Ramos (cell line): ENCODE data around the gene PHRF1.
"Not testable (repeated sequence)": the region's sequence is repeated elsewhere in the genome, so short reads cannot be mapped to it uniquely, and the experiment has no call there.

ENCODE experiments used
- in situ Hi-C: fragments of 300-500 bp; cut with MboI; formaldehyde crosslinking; loops from one replicate; pipeline ENCODE4 v1.14.3; 2022; ENCODE audit warnings: low sequenced_read_pairs; ENCODE audit not compliant: unreplicated experiment

The PHRF1 gene

GRCh38 chr11:571802-572185, 4.5 kb upstream of the PHRF1 start:
- in situ Hi-C loops = no loop called here

- in situ Hi-C loops = no loop called here
Observed at GRCh38 chr11:573146-573759, 3.0 kb upstream of the PHRF1 start.

DNA sequence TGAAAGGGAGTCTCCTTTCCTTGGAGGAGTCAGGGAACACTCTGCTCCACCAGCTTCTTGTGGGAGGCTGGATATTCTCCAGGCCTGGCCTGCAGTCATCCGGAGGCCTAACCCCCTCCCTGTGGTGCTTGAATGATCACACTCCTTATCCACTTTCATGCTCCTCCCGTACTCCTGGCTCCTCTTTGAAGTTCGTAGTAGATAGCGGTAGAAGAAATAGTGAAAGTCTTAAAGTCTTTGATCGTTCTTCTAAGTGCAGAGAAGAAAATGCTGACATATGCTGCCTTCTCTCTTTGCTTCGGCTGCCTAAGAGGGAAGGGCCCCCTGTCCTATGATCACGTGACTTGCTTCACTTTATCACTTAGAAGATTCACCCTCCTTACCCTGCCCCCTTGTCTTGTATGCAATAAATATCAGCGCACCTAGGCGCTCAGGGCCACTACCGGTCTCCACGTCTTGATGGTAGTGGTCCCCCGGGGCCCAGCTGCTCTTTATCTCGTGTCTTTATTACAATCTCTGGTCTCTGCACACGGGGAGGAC, 2.2 kb upstream of the PHRF1 start:
- in situ Hi-C loops = not testable (repeated sequence)

DNA sequence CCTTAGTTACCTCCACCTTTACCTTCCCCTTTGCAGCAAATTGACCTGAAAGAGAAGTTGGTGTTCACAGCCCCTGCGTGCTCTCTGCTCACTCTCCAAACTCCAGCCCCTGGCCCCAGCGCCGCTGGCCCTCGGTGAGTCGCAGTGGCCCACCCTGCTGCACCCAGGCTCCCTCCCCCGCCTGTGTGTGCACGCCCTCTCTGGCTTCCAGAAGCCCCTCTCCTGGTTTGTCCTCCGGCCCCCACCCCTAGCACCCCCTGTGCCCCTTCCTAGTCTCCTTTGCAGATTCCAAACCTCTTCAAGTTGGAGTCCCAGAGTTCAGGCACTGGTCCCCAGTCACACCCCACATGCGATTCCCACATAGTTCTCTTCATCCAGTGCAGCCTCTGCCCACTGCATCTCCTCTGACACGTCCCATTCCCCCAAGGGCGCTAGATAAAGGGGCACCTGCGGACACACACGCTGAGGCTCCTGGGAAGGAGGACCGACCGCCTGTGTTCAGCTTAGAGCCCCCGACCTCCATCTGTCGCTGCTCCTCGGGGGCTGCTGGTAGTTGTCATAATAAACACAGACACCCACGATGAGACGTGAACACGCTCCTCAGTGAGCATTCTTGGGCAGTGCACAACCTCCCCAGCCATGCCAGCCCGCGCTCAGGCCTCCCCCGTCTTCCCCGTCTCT, 1.5 kb upstream of the PHRF1 start:
- in situ Hi-C loops = no loop called here

- in situ Hi-C loops = no loop called here
Observed at GRCh38 chr11:575313-575995, 816 bp upstream of the PHRF1 start.

DNA sequence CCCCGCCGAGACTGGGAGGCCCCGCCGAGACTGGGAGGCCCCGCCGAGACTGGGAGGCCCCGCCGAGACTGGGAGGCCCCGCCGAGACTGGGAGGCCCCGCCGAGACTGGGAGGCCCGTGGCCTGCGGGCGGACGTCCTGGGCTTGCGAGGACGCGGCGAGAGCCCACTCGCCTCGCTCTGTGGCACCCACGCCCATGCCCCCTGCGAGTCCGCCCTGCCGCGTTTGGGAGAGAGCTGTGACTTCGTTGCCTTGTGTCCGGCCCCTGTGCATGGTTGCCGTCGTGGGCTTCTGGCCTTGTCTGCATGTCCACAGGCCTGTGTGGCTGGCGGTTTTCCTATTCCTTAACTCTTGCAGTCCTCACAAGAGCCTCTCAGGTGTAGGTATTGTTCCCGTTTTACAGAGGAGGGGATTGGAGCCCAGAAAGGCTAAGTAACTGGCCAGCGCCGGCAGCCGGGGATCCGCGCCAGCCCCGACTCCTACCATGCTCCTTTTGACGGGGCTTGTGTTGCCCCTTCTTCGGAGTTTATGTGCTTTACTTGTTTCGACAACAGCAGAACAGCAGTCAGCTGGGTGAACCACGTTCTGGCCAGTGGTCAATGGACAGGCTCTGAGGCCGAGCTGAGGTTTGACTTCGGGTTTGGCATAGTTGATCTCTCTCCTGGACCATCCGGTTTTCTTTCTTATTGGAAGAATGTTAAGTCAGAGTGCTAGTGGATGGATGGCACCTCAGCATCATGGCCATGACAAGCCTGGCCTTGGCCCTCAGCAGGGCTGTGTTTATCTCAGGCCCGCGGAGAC, 741 bp downstream of the PHRF1 start:
- in situ Hi-C loops = no loop called here

DNA sequence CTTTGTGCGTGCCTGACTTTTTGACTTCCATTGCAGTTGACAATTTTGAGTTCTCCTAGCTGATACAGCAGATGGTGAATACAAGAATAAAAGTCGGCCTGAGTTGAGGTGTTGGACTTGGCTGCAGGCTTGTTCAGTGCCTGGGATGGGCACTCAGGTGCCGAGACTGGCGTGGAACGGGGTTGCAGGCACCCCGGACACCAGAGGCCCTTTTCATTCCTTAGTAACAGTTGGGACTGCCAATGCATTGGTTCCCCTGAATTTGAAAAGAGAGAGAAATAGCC, 1.3 kb downstream of the PHRF1 start:
- in situ Hi-C loops = no loop called here

DNA sequence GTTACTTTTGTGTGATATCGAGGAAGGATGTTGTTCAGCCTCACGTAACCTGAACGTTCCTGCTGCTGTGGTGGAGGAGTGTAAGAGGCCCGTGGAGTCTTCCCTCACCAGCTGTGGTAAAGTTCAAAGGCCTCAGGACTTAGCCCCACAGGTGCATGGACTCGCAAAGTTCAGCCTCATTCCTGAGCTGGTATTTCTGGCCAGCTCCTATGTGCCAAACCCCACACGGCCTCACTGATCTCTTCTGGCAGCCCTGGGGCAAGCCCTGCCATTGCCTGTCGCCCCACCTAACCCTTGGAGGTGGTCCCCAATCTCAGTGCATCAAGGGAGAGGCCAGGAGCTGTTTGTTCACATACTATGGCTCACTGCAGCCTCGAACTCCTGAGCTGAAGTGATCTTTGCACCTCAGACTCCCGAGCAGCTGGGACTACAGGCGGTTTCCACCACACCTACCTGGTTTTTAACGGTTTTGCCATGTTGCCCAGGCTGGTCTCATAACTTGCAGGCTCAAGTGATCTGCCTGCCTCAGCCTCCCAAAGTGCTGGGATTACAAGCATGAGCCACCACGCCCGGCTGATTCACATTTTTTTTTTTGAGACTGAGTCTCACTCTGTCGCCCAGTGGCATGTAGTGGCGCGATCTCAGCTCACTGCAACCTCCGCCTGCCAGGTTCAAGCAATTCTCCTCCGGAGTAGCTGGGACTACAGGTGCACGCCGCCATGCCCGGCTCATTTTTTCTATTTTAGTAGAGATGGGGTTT, 2.2 kb downstream of the PHRF1 start:
- in situ Hi-C loops = no loop called here

DNA sequence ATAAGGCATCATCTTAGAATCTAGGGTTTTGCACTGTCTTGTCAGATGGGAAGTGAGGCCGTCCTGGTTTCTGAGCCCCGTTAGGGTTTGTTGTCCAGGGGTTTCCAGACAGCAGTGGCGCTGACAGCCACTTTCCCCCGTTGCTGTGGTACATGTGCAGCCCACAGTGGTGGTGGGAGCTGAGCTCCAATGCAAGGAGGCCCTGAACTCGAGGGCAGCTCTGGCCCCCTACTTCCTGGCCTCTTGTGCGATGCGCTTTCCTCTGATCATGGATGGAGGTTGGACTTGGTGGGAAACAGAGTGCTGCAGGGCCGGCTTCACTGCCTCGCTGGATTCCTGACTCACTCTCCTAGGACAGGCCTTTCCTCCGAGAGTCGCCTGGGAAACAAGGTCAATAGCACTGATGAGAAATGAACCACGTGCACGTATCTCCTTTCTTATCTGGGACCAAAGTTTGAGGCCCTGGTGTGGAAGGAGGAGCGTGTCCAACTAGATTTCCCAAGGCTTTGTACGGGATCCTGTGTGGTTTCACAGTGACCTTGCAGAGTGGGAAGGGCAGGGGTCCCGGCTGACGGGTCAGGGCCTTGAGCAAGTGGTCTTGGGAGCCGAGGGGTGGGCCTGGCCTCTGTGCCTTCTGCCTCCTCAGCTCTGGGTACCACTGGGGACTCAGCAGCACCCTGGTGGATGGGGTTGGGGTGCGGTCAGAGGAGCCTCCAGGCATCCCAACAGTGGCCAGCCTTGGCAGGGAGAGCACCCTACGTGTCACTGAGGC, 3.7 kb downstream of the PHRF1 start:
- in situ Hi-C loops = no loop called here

GRCh38 chr11:581342-581741, 5.1 kb downstream of the PHRF1 start:
- in situ Hi-C loops = no loop called here

DNA sequence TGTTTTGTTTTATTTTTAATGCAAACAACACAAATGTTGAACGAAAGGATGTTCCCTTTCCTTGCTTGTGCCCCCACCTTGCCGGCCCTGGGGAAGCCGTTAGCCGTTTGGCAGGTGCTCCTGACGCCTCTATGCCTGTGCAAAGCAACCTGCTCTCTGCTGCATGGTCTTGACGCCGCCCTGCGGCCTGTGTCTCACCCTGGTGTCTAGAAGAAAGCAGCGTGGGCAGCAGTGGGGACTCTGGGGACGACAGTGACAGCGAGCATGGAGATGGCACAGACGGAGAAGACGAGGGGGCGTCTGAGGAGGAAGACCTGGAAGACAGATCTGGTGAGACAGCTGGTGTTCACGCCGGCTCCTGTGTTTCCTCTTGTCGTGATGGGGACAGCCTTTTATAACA, 5.5 kb downstream of the PHRF1 start:
- in situ Hi-C loops = no loop called here

DNA sequence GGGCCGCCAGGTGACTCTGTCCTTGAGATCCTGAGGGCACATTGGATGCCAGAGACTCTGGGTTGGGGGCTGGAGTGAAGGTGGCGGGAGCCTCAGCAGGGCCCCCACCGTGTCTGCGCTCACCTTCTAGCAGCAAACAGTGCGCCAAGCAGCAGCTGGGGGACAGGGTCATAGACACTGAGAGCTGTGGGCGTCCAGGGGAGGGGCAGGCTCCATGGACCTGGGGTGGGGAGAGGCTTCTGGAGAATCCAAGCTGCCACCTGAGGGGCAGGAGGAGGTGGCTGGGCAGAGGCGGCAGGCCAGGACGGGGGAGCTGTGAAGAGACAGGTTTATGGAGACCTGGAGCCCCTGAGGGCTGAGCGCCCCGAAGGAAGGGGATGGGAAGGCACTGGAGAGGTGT, 8.0 kb downstream of the PHRF1 start:
- in situ Hi-C loops = no loop called here

DNA sequence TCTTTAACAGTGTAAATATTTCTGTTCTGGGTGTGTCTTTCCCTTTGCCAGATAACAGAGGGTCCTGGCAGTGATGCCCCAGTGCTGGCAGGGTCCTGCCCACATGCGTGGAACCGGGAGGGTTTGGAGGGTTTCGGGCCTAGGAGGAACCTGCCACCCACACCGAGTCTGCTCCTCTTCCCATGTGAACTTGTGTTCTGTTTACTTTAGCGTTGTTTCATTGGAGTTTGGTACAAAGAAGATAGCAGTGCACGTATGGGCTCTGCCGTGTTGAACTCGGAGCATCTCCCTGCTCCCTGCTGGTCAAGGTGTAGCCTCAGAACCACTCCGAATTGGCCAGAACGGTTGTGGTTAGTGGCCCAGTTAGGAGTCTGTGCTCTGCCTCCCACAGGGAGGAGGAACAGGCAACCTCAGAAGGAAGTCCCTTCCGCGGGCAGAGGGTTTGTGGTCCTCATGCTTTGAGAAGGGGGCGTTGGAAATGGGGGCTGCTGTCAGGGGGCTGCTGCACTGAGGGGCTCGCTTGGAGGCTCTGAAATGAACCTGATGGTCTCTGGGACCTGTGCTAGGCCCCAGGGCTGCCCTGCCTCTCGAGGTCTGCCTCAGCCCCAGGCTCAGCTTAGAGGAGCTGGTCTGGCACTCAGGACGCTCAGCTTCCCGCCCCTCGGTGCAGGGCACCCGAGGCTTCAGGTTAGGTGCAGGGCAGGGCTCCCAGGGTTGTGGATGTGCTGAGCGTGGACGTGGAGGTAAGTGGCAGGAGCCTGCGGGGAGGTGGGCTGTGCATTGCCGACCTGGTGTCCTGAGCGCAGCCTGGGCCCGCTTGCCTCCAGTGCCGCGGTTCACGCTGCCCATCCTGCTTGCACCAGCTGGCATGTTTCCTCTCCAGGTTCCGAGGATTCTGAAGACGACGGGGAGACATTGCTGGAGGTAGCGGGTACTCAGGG, 10.4 kb downstream of the PHRF1 start:
- in situ Hi-C loops = no loop called here

DNA sequence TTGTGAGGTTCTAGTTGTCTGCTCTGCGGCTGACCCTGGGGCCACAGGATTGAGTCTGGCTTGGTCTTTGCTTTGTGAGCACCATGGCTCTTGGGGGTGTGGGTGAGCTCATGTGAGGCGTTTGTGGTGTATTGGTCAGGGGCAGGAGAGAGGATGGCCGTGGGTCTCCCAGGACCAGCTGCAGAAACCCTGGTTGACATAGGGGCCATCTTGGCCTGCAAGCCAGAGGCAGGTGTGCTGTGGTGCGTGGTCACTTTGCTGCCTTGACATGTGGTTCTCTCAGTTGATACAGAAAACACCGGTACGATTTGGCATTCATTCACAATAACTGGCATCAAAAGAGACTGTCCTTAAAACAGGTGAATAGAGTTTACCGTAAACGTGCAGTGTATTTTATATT, 11.3 kb downstream of the PHRF1 start:
- in situ Hi-C loops = no loop called here

- in situ Hi-C loops = no loop called here
Observed at GRCh38 chr11:587978-588380, 11.7 kb downstream of the PHRF1 start.

- in situ Hi-C loops = no loop called here
Observed at GRCh38 chr11:589798-590197, 13.5 kb downstream of the PHRF1 start.

DNA sequence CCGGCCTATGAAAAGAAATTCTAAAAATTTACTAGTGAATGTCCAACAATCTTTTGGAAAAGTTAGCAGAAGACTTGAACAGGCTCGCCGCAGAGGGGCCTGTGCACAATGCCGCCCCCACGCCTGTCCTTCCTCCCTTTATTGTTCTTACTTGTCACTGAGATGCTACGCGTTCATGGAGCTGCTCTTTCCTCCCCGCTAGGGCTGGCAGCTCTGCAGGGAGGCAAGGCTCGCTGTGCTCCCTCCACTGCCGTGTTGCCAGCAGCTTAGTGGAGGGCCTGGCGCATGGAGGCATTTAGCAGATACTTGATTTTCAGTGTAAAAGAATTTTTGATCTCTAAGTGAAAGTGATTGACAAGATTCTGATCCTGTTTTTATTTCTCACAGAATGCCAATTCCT, 14.7 kb downstream of the PHRF1 start:
- in situ Hi-C loops = no loop called here

DNA sequence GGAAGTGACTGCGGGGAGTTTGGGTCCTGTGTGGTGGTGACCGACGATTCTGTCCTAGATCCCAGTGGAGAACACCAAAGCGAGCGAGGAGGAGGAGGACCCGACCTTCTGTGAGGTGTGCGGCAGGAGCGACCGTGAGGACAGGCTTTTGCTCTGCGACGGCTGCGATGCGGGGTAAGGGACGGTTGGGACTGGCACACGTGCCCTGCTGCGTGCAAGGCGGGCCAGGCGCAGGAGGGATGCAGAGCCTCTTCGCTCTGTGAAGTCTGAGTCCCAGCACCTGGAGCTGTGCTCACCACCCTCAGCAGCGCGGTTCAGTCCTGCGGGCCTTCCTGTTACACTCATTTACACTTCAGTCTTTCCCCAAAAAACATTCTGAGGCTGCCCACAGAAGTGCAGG, 16.2 kb downstream of the PHRF1 start:
- in situ Hi-C loops = no loop called here
